OCI-LY7 (cell line): Measurements from ENCODE around the gene BAMBI. TPM values are rescaled to one million over a fixed set of nuclear protein-coding genes. Genes with fewer than 3 reads are reported as not detected.

ENCODE experiments used
- BruUV-seq: library from RNA; stranded (reverse); fragments of 400-500 nt; replicated peaks from 2 replicates; lab custom pipeline; 2021; lab: Mats Ljungman, UMichigan
- CTCF ChIA-PET: fragments of 300-600 bp; sonication (Branson Sonifier 250); formaldehyde crosslinking; loops from one replicate; lab custom pipeline; 2022; ENCODE audit warnings: antibody characterized with exemption; ENCODE audit not compliant: unreplicated experiment; lab: Charles Lee
- POLR2A ChIA-PET: fragments of 300-600 bp; sonication (Branson Sonifier 250); formaldehyde crosslinking; loops from one replicate; lab custom pipeline; 2022; ENCODE audit warnings: antibody characterized with exemption; lab: Charles Lee
- DNase-seq: peaks from one replicate; pipeline ENCODE4 v3.0.0-alpha.2; 2015; ENCODE audit warnings: low spot score
- H2AFZ ChIP-seq: fragments of 200-600 bp; sonication (generic), shearing (Covaris generic); 2 replicates; pipeline ENCODE4 v1.6.1; 2014; ENCODE audit warnings: mild to moderate bottlenecking, antibody characterized with exemption, low read length, moderate library complexity
- H3K27ac ChIP-seq: fragments of 200-600 bp; sonication (generic); 2 replicates; pipeline ENCODE4 v1.5.1; 2014; ENCODE audit warnings: mixed run types, low read depth, mild to moderate bottlenecking, moderate library complexity, low read length, inconsistent platforms; ENCODE audit not compliant: poor library complexity, severe bottlenecking
- H3K36me3 ChIP-seq: fragments of 200-600 bp; sonication (generic); 2 replicates; pipeline ENCODE4 v1.6.1; 2014; ENCODE audit warnings: mild to moderate bottlenecking, antibody characterized with exemption, low read length, moderate library complexity, mixed read lengths; ENCODE audit not compliant: insufficient read depth
- H3K4me1 ChIP-seq: fragments of 200-600 bp; sonication (generic); 2 replicates; pipeline ENCODE4 v1.5.1; 2014; ENCODE audit warnings: mild to moderate bottlenecking, low read length; ENCODE audit not compliant: insufficient read depth, poor library complexity, severe bottlenecking
- H3K4me2 ChIP-seq: fragments of 200-600 bp; sonication (generic); 2 replicates; pipeline ENCODE4 v1.6.1; 2014; ENCODE audit warnings: mild to moderate bottlenecking, low read length
- H3K4me3 ChIP-seq: fragments of 200-600 bp; sonication (generic); 2 replicates; pipeline ENCODE4 v1.5.1; 2014; ENCODE audit warnings: mild to moderate bottlenecking, low read depth, low read length; ENCODE audit not compliant: poor library complexity, severe bottlenecking
- H3K79me2 ChIP-seq: fragments of 200-600 bp; sonication (generic); 2 replicates; pipeline ENCODE4 v1.6.1; 2016; ENCODE audit warnings: low read depth, mild to moderate bottlenecking, low read length, moderate library complexity, mixed read lengths; ENCODE audit not compliant: insufficient read depth
- H3K9me2 ChIP-seq: fragments of 200-600 bp; sonication (generic); 2 replicates; pipeline ENCODE4 v1.6.1; 2016; ENCODE audit warnings: mild to moderate bottlenecking, low read length, mixed read lengths; ENCODE audit not compliant: insufficient read depth
- H3K9me3 ChIP-seq: fragments of 200-600 bp; sonication (generic); 2 replicates; pipeline ENCODE4 v1.6.1; 2014; ENCODE audit warnings: mild to moderate bottlenecking, mixed run types, low read length, mixed read lengths
- H4K20me1 ChIP-seq: fragments of 200-600 bp; sonication (generic); 2 replicates; pipeline ENCODE4 v1.6.1; 2014; ENCODE audit warnings: mild to moderate bottlenecking, antibody characterized with exemption, low read length, moderate library complexity, mixed read lengths; ENCODE audit not compliant: insufficient read depth
- CTCF ChIP-seq: fragments of 200-600 bp; sonication (generic); conservative IDR thresholded peaks from 2 replicates; pipeline ENCODE4 v1.5.1; 2014; ENCODE audit warnings: mild to moderate bottlenecking, antibody characterized with exemption, low read length, moderate library complexity, mixed read lengths
- EZH2phosphoT487 ChIP-seq: fragments of 200-600 bp; sonication (generic); IDR thresholded peaks from 2 replicates; pipeline ENCODE4 v1.6.1; 2018; ENCODE audit warnings: low read depth, borderline replicate concordance, mild to moderate bottlenecking, mixed run types, antibody characterized with exemption, low read length, moderate library complexity, mixed read lengths
- intact Hi-C: fragments of 100-400 bp; cut with micrococcal nuclease; formaldehyde crosslinking; loops from one replicate; pipeline ENCODE4 v1.10.0; 2022; ENCODE audit not compliant: unreplicated experiment
- total RNA-seq, 2 experiments: library from RNA; depleted of rRNA in 1 of 2; stranded (reverse); fragments of >200 nt in 1 of 2; shearing (Covaris generic) in 1 of 2; gene quantifications; 2 replicates each; pipeline ENCODE4 v1.2.3, GENCODE V29; 2014 to 2022

The BAMBI gene
- total RNA-seq, 2 experiments from 2014 or later, result 0.89 to 3.1 TPM

- H3K27ac ChIP-seq, result no peak overlapping the region
- H3K9me3 ChIP-seq, result no peaks in the 10 kb centered on the region
- H3K79me2 ChIP-seq, result no peaks in the 10 kb centered on the region
- TF ChIP-seq EZH2phosphoT487 (no peak), CTCF (no peak)
- no peaks in the 10 kb centered on the region for H3K9me2 ChIP-seq
- no peak overlapping the region for H3K4me3 ChIP-seq
- no peak for DNase-seq
- intact Hi-C loops, result no loop called here
- H3K4me2 ChIP-seq, result no peak overlapping the region
- no peaks in the 10 kb centered on the region for H4K20me1 ChIP-seq
- no peak overlapping the region for H2AFZ ChIP-seq
- H3K36me3 ChIP-seq, result no peaks in the 10 kb centered on the region
- no peaks in the 10 kb centered on the region for H3K4me1 ChIP-seq
- CTCF ChIA-PET, result no interaction called here
- BruUV-seq, result no TSS peak
- POLR2A ChIA-PET, result no interaction called here
Measured at GRCh38 chr10:28661035-28661434, 16.3 kb upstream of the BAMBI start.

GRCh38 chr10:28663576-28664368 is 13.5 kb upstream of the BAMBI start:
- BruUV-seq, result no TSS peak

More at GRCh38 chr10:28663576-28664368, 13.5 kb upstream of the BAMBI start:
- Histone ChIP-seq H3K27ac (no peak overlapping the region), H3K36me3 (no peaks in the 10 kb centered on the region), H3K9me2 (no peaks in the 10 kb centered on the region), H3K4me3 (no peak overlapping the region), H3K9me3 (no peaks in the 10 kb centered on the region), H4K20me1 (no peaks in the 10 kb centered on the region), H3K79me2 (no peaks in the 10 kb centered on the region), H2AFZ (no peak overlapping the region), H3K4me2 (no peak overlapping the region), H3K4me1 (no peaks in the 10 kb centered on the region)
- intact Hi-C loops, result loop anchor here (1.0 to 2.0 kb wide), 2 partner anchors 328 to 641 kb away; no protein-coding TSS in a partner anchor
- ChIA-PET CTCF (interaction anchor here (1.1 kb wide), 1 partner anchor 327 kb away, joined by 3 read pairs; no protein-coding TSS in a partner anchor), POLR2A (no interaction called here)
- TF ChIP-seq EZH2phosphoT487, result no peak
- peak; percentile 99 for TF ChIP-seq CTCF
- DNase-seq, result peak; percentile 78
